Measurements from ENCODE around the gene SYVN1. TPM values are rescaled to one million over a fixed set of nuclear protein-coding genes. Genes with fewer than 3 reads are reported as not detected.
A peak's percentile ranks its signal among the peaks of the same experiment; 100 is the strongest.

SYVN1 gene
- total RNA-seq, 1 donor from 2014 or later, result 232 TPM

DNA sequence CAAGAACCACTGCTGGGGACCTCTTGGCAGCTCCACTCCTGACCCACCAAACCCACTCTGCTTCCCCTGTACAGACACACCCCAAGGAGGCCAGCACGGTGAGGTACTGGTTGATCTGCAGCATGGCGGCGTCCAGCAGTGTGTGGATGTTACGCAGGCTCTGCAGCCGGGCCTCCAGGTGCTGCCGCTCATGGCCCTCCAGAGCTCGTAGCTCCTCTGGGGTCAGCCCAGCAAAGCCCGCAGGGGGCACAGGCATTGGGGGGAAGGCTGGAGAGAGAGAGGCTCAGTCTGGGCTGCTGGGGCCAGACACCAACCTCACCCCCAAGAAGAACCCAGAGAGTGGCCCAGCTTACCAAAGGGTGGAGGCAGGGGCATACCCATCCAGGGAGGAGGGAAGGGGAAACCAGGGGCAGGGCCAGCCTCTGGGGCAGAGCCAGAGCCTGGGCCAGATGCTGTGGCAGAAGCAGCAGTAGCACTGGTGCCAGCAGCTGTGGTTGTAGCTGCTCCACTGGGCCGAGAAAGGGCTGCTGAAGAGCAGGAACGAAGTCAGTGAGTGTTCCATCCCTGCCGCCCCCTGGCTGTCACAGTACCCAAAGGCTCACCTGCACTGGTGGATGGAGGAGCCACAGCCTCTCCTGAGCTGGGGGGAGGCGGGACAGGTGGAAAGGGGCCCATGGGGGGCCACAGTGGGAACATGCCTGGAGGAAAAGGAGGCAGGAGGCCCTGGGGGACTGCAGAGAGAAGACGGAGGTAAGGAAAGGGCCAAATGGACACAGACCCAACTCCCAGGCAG is 4.5 kb downstream of the SYVN1 start:
- DNase-seq, result peak; percentile 48
- peak; percentile 13 for ATAC-seq (ENCODE audit: low read depth)
- Mint-ChIP-seq H3K27ac (peak overlapping the region; percentile 99), H3K9me3 (no peaks in the 10 kb centered on the region), H3K36me3 (ENCODE audit: low read depth) (peaks cover 95% of the 10 kb centered on the region), H3K4me1 (peaks cover 48% of the 10 kb centered on the region), H3K4me3 (peak overlapping the region; percentile 73), H3K27me3 (no peaks in the 10 kb centered on the region)
- TF ChIP-seq, protein P1, sequence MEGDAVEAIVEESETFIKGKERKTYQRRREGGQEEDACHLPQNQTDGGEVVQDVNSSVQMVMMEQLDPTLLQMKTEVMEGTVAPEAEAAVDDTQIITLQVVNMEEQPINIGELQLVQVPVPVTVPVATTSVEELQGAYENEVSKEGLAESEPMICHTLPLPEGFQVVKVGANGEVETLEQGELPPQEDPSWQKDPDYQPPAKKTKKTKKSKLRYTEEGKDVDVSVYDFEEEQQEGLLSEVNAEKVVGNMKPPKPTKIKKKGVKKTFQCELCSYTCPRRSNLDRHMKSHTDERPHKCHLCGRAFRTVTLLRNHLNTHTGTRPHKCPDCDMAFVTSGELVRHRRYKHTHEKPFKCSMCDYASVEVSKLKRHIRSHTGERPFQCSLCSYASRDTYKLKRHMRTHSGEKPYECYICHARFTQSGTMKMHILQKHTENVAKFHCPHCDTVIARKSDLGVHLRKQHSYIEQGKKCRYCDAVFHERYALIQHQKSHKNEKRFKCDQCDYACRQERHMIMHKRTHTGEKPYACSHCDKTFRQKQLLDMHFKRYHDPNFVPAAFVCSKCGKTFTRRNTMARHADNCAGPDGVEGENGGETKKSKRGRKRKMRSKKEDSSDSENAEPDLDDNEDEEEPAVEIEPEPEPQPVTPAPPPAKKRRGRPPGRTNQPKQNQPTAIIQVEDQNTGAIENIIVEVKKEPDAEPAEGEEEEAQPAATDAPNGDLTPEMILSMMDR (IDR thresholded peaks at IDR 0.05), result no peak
- POLR2A ChIA-PET, result interaction anchor here (1.0 to 13.5 kb wide), 7 partner anchors 13 to 1328 kb away, joined by 3 to 546 read pairs (median 6); partner anchors contain the start of genes CAPN1, FAU, MRPL49 and TM7SF2
- intact Hi-C loops (cut with micrococcal nuclease), result loop anchor here (5.0 kb wide), 3 partner anchors 202 to 442 kb away; partner anchors contain the start of genes DPF2, FAM89B, SF1 and ZNRD2
- CTCF ChIA-PET, result interaction anchor here (0.8 to 8.6 kb wide), 7 partner anchors 9 to 96 kb away, joined by 3 to 54 read pairs (median 13); partner anchors contain the start of genes CAPN1, FAU, MRPL49 and TM7SF2

DNA sequence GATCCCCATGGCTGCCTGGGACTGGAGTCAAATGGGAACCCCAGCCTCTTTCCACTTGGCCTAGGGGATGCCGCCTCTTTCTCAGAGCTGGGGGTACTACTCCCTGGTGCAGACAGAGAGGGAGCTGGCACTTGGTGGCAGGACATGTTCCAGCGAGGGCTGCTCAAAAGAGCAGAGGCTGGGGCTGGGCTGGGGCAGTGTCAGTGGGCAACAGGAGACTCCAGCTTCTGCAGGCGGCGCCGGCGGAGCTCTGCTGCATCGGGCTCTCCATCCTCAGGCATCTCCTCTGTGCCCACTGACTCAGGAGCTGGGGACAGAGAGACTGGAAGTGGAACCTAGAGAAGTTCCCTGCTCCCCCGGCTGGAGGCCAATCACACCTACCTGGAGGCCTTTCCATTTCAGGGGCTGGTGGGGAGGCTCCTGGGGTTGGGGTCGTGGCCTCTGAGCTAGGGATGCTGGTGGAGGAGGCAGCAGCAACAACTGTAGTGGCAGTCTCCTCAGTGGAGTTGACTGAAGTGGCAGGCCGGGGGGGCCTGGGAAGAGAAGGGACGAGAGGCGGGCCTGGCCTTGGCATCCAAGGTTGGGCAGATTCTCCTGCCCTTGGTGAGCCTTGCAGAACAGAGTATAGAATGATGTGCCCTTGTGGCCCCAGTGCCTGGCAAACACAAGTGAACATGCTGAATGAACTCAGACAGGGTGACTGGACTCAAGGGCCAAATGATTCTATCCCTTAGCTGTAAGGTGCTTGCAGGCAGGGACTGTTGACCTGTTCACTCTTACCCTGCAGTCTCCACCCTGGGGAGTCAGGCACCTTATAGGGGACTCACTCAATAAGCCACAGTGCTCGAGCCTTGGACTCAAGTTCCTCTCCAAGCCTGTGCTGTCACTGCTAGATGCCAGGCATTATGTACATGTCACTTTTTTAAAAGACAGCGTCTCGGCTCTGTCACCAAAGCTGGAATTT is 5.9 kb downstream of the SYVN1 start:
- H3K36me3 Mint-ChIP-seq (ENCODE audit: low read depth), result peaks cover 92% of the 10 kb centered on the region
- H3K27ac Mint-ChIP-seq, result peak overlapping the region; percentile 12
- no peak overlapping the region for H3K4me3 Mint-ChIP-seq
- DNase-seq (no peak), ATAC-seq (ENCODE audit: low read depth) (no peak)
- H3K27me3 Mint-ChIP-seq, result no peaks in the 10 kb centered on the region
- intact Hi-C loops (cut with micrococcal nuclease), result no loop called here
- H3K9me3 Mint-ChIP-seq, result no peaks in the 10 kb centered on the region
- ChIA-PET CTCF (interaction anchor here (1.8 to 8.6 kb wide), 3 partner anchors 11 to 97 kb away, joined by 5 to 54 read pairs (median 28); partner anchors contain the start of genes CAPN1 and ZNHIT2), POLR2A (interaction anchor here (0.7 to 13.5 kb wide), 3 partner anchors 11 to 1231 kb away, joined by 3 to 546 read pairs (median 163); partner anchors contain the start of genes CAPN1, FAU, MRPL49 and TM7SF2)
- TF ChIP-seq, protein P1 (IDR thresholded peaks at IDR 0.05), result no peak
- peaks cover 54% of the 10 kb centered on the region for H3K4me1 Mint-ChIP-seq

DNA sequence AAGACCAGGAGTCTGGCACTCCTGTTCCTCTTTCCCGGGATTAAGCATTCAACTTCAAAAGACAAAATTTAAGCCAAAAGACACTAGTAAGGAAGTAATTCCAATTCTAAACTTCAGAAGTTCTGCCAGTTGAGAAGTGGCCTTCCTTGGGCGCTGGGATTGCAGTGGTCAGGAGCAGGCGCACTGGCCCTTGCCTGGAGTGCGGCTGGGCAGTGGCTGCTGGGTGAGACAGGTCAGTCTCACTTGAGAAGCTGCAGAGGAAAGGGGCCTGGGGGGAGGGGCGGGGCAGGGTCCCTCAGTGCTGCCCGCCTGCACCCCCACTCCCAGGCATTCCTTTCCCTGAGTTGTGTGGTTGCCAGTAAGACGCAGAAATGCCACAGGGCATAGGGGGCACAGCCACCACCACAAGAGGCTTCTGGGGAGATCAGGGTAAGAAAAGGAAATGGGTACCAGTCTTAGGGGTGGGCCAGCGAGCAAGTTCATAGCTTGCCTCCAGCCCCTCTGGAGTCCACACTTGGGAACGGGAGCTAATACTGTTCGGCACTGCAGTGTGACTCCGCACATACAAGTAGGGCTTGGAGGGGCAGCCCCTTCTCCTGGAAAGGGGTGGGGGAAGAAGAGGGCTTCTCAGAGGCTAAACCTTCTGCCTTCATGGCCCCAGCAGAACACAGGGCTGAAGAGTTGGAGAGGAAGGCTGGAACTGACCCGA is 6.7 kb downstream of the SYVN1 start:
- ATAC-seq (ENCODE audit: low read depth) (no peak), DNase-seq (no peak)
- intact Hi-C loops (cut with micrococcal nuclease), result no loop called here
- Mint-ChIP-seq H3K36me3 (ENCODE audit: low read depth) (peaks cover 84% of the 10 kb centered on the region), H3K27ac (peak overlapping the region; percentile 12), H3K27me3 (no peaks in the 10 kb centered on the region), H3K9me3 (no peaks in the 10 kb centered on the region), H3K4me1 (peaks cover 49% of the 10 kb centered on the region), H3K4me3 (no peak overlapping the region)
- ChIA-PET CTCF (interaction anchor here (8.6 kb wide), 1 partner anchor 53 kb away, joined by 54 read pairs; the partner anchor contains the start of gene CAPN1), POLR2A (interaction anchor here (9.5 to 13.5 kb wide), 2 partner anchors 10 to 51 kb away, joined by 163 to 546 read pairs; partner anchors contain the start of genes CAPN1, FAU, MRPL49 and TM7SF2)
- TF ChIP-seq, protein P1 (IDR thresholded peaks at IDR 0.05), result no peak

DNA sequence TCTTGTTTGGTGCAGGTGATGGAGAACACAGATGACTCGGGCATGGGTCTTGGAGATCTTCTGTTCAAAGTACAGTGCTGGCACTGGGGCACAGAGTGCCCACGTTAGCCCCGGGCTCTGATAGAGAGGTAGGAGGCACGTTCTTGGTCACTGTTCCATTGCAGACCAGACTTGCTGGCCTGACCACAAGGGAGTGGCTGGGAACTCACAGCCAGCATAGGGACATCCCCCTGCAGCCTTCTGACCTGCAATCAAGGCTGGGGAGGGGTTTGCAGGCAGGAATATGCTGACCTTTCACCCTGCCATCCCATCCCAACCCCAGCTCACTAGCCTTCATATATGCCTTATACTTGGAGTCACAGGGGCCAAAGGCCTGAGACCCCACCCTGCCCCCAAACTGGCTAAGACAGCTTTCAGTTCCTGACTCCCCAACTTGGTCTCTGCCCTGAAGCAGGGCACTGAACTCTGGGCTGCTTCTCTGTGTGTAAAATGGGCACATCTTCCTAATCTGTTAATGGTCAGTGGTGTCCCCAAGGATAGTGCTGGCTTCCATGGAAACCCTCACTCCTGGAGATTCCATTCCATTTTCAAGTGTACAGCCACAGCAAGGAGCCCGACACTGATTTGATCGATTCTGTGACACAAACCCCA is 7.6 kb downstream of the SYVN1 start:
- no peak for DNase-seq
- Mint-ChIP-seq H3K4me1 (peaks cover 47% of the 10 kb centered on the region), H3K27me3 (no peaks in the 10 kb centered on the region), H3K36me3 (ENCODE audit: low read depth) (peaks cover 85% of the 10 kb centered on the region), H3K27ac (peak overlapping the region; percentile 61), H3K4me3 (no peak overlapping the region), H3K9me3 (no peaks in the 10 kb centered on the region)
- CTCF ChIA-PET, result interaction anchor here (0.9 to 1.4 kb wide), 2 partner anchors 17 to 55 kb away, joined by 4 to 6 read pairs; partner anchors contain the start of gene CAPN1
- no peak for ATAC-seq (ENCODE audit: low read depth)
- TF ChIP-seq, protein P1 (IDR thresholded peaks at IDR 0.05), result no peak
- POLR2A ChIA-PET, result interaction anchor here (1.6 to 13.5 kb wide), 3 partner anchors 9 to 52 kb away, joined by 5 to 546 read pairs (median 163); partner anchors contain the start of genes CAPN1, FAU, MRPL49 and TM7SF2
- intact Hi-C loops (cut with micrococcal nuclease), result no loop called here
